DND-41 (cell line): ENCODE data around the gene BORCS5.

ENCODE experiments used
- ATAC-seq: fragments of 200-7000 bp; cut with Tn5 transposase; 3 replicates; pipeline ENCODE4 v1.9.1; 2021; ENCODE audit warnings: low read depth; ENCODE audit not compliant: insufficient read depth
- DNase-seq: peaks from one replicate; pipeline ENCODE4 v3.0.0-alpha.2; 2020
- H2AFZ ChIP-seq: 2 replicates; pipeline ENCODE4 v1.6.0; 2012; ENCODE audit warnings: low read depth, low read length
- H3K27ac ChIP-seq: 2 replicates; pipeline ENCODE4 v1.5.1; 2012; ENCODE audit warnings: low read length, inconsistent platforms
- H3K27me3 ChIP-seq: fragments of 200-600 bp; sonication (generic); 2 replicates; pipeline ENCODE4 v1.6.0; 2012; ENCODE audit warnings: low read length, mild to moderate bottlenecking, inconsistent platforms; ENCODE audit not compliant: insufficient read depth, poor library complexity
- H3K36me3 ChIP-seq: 2 replicates; pipeline ENCODE4 v1.5.1; 2012; ENCODE audit warnings: low read length, inconsistent platforms; ENCODE audit not compliant: insufficient read depth
- H3K4me1 ChIP-seq: 2 replicates; pipeline ENCODE4 v1.5.1; 2012; ENCODE audit warnings: mild to moderate bottlenecking, low read length; ENCODE audit not compliant: insufficient read depth
- H3K4me2 ChIP-seq: 2 replicates; pipeline ENCODE4 v1.6.0; 2012; ENCODE audit warnings: mild to moderate bottlenecking, moderate library complexity, low read length, inconsistent platforms; ENCODE audit not compliant: insufficient read depth
- H3K4me3 ChIP-seq, 2 experiments: fragments of 200-600 bp in 1 of 2; shearing (Covaris generic) in 1 of 2; 2 replicates each; pipeline ENCODE4 v1.5.1; 2012 to 2016; ENCODE audit warnings: inconsistent platforms in 2 of 2, low read length in 2 of 2, mild to moderate bottlenecking in 2 of 2, low read depth in 1 of 2, moderate library complexity in 1 of 2
- H3K79me2 ChIP-seq: 2 replicates; pipeline ENCODE4 v1.6.0; 2012; ENCODE audit warnings: low read length, inconsistent platforms; ENCODE audit not compliant: insufficient read depth
- H3K9ac ChIP-seq: 2 replicates; pipeline ENCODE4 v1.6.0; 2012; ENCODE audit warnings: low read depth, mild to moderate bottlenecking, inconsistent platforms, low read length, moderate library complexity
- H3K9me3 ChIP-seq: 2 replicates; pipeline ENCODE4 v1.5.1; 2012; ENCODE audit warnings: low read length, moderate library complexity, mild to moderate bottlenecking, inconsistent platforms; ENCODE audit not compliant: insufficient read depth, severe bottlenecking
- H4K20me1 ChIP-seq: 2 replicates; pipeline ENCODE4 v1.6.0; 2012; ENCODE audit warnings: low read length; ENCODE audit not compliant: insufficient read depth
- EZH2 ChIP-seq: IDR thresholded peaks from 3 replicates; pipeline ENCODE4 v1.6.1; 2012; ENCODE audit warnings: borderline replicate concordance, low read depth, mild to moderate bottlenecking, moderate library complexity, low read length, inconsistent platforms; ENCODE audit not compliant: severe bottlenecking
- TF ChIP-seq, protein P1 (sequence below): IDR thresholded peaks from 2 replicates; pipeline ENCODE4 v1.5.1; 2012; ENCODE audit warnings: borderline replicate concordance, low read length, moderate library complexity, mild to moderate bottlenecking; ENCODE audit not compliant: poor library complexity, severe bottlenecking; ENCODE audit errors: extremely low read depth

The BORCS5 gene

DNA sequence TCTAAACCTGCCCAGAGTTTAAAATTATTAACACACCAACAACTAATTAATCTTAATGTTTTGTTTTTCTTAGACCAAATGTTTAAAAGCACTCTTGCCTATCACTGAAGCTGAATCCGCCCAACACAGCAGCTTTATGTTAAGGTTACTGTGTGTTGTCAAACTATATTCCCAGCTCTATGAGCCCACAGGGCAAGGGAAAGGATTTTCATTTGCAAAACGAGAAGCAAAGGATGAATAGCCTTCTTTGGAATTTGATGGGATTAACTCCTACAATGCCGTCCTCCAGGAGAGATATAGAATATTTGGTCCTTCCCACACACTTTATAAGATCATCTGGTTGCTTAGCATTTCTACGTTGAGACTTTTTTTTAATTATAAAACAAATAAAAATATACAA, 162.0 kb downstream of the BORCS5 start:
- no peaks in the 10 kb centered on the region for H4K20me1 ChIP-seq
- H3K27me3 ChIP-seq = peaks cover 10% of the 10 kb centered on the region
- no peak overlapping the region for H3K9ac ChIP-seq
- H3K4me2 ChIP-seq = no peak overlapping the region
- no peaks in the 10 kb centered on the region for H3K36me3 ChIP-seq
- no peaks in the 10 kb centered on the region for H3K79me2 ChIP-seq
- H3K9me3 ChIP-seq = no peaks in the 10 kb centered on the region
- no peak overlapping the region for H3K27ac ChIP-seq
- TF ChIP-seq, protein P1, sequence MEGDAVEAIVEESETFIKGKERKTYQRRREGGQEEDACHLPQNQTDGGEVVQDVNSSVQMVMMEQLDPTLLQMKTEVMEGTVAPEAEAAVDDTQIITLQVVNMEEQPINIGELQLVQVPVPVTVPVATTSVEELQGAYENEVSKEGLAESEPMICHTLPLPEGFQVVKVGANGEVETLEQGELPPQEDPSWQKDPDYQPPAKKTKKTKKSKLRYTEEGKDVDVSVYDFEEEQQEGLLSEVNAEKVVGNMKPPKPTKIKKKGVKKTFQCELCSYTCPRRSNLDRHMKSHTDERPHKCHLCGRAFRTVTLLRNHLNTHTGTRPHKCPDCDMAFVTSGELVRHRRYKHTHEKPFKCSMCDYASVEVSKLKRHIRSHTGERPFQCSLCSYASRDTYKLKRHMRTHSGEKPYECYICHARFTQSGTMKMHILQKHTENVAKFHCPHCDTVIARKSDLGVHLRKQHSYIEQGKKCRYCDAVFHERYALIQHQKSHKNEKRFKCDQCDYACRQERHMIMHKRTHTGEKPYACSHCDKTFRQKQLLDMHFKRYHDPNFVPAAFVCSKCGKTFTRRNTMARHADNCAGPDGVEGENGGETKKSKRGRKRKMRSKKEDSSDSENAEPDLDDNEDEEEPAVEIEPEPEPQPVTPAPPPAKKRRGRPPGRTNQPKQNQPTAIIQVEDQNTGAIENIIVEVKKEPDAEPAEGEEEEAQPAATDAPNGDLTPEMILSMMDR = no peak
- TF ChIP-seq EZH2 = no peak
- ATAC-seq (no peak), DNase-seq (no peak)
- no peak overlapping the region for H3K4me3 ChIP-seq
- H3K4me1 ChIP-seq = no peaks in the 10 kb centered on the region
- H2AFZ ChIP-seq = no peak overlapping the region
